Purkinje cell (primary cell): Measurements from ENCODE around the gene KRTAP20-1. TPM values are rescaled to one million over a fixed set of nuclear protein-coding genes. Genes with fewer than 3 reads are reported as not detected.

Experiments
- polyA plus RNA-seq: library from polyadenylated mRNA; unstranded; fragments of >200 nt; fragmentation: Nextera tagmentation; gene quantifications from 2 replicates; pipeline ENCODE4 v1.2.1, GENCODE V29; 2014

KRTAP20-1 gene, protein sequence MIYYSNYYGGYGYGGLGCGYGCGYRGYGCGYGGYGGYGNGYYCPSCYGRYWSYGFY
- polyA plus RNA-seq: not detected in 2 replicates

GRCh38 chr21:30616125-30616524 is at the start of gene KRTAP20-1:
Gene KRTAP20-1 (plus strand): TSS chr21:30616425. CDS start chr21:30616455, 30 bp downstream.

DNA sequence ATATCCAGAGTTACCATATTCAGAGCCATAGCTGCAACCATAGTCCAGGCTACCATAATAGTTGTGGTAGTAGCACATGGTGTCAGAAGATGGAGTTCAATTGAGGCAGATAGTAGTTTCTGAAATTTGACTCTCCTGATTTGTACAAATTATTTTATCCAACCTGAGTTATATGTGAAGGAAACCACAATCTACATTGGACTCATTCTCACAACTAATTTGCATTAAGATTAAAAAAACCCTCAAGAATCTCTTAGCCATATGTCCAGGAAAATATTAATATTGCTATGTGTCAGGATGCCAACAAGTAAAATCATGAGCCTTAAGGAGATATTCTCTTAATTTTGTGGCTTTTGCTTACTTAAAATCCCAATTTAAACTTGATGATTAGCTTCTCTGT is 25.9 kb upstream of the KRTAP20-1 start, which contains the start of gene KRTAP22-2:
Gene KRTAP22-2, minus strand, starts transcription at position 101 of the 400 bp plus-strand sequence.

DNA sequence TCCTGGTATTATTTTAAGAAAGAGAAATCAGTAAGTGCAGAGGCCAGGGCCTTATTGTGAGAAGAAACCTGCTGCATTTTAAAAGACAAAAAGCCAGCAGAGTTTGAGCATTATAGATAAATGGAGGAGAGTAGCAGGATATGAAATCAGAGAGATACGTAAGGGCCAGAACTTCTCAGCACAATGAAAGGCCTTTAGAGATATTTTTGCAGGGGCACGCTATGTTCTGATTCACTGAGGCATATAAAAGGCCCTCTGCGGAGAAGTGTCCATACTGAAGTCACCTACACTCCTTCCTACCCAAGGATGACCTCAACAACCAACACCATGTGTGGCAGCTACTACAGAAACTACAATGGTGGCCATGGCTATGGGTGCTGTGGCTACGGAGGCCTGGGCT is 24.1 kb upstream of the KRTAP20-1 start, which contains the start of gene KRTAP6-3:
Gene KRTAP6-3, plus strand, starts transcription at position 301 of the 400 bp plus-strand sequence. Its CDS starts 6 bp downstream, at position 307.

DNA sequence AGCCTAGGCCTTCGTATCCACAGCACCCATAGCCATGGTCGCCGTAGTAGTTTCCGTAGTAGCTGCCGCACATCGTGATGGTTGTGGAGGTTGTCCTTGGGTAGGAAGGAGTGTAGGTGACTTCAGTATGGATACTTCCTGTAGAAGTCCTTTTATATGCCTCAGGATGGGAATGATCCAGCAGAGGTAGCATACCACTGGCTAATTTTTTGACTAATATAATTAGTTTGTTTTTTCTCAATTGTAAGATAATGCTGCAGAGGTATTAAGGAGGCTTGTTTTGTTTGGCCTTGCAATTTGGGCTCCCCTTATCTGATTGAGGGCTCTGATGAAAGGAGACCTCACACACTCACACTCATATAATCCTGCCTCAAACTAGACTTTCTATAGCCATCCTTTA is 17.4 kb upstream of the KRTAP20-1 start, which contains the start of gene KRTAP6-2:
Gene KRTAP6-2, minus strand, starts transcription at position 101 of the 400 bp plus-strand sequence. Its CDS starts 28 bp downstream, at position 73.

GRCh38 chr21:30600787-30601186 is 15.4 kb upstream of the KRTAP20-1 start, which contains the start of gene KRTAP22-1:
Gene KRTAP22-1 (plus strand): TSS chr21:30601087.

DNA sequence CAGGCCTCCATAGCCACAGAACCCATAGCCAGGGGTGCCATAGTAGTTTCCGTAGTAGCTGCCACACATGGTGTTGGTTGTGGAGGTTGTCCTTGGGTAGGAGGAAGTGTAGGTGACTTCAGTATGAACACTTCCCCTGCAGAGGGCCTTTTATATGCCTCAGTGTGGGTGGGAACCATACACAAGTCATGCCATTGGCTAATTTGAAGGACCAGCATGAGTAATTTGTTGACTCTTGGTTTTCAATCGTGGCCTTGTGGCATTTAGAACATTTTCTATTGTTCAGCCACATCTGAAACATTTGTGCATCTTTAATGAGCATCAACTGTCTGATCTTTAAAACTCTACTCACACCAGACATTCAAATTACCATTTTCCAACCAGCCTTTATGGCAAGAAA is 2.4 kb upstream of the KRTAP20-1 start, which contains the start of gene KRTAP6-1:
Gene KRTAP6-1, minus strand, starts transcription at position 95 of the 400 bp plus-strand sequence. Its CDS starts 26 bp downstream, at position 69.

GRCh38 chr21:30620522-30620921 is 4.3 kb downstream of the KRTAP20-1 start, which contains the start of gene KRTAP20-4:
Gene KRTAP20-4 (plus strand): TSS chr21:30620627.

GRCh38 chr21:30634906-30635305 is 18.7 kb downstream of the KRTAP20-1 start, which contains the start of gene KRTAP20-2:
Gene KRTAP20-2 (plus strand): TSS chr21:30635206. CDS start chr21:30635264, 58 bp downstream.

DNA sequence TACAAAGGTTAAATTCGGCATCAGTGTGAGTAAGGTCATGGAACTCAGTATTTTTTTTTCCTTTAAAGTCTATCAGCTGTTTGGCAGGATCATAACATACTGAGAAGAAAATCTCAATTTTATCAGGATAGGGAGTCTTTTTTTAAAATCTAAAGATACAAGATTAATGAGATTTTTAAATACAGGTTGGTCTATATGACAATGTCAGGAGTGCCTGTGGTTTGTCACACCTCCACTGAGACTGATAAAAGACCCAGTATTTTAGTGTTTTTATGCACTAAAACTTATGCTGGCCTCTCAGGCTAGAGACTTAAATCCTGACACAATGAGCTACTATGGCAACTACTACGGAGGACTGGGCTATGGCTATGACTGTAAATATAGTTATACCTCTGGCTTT is 26.3 kb downstream of the KRTAP20-1 start, which contains the start of gene KRTAP20-3:
Gene KRTAP20-3, plus strand, starts transcription at position 301 of the 400 bp plus-strand sequence.

Other genes with a start within 250 kb of the KRTAP20-1 start
- gene KRTAP13-2, start 244.2 kb upstream of the KRTAP20-1 start, polyA plus RNA-seq: not detected in 2 replicates
- gene KRTAP13-1, start 220.4 kb upstream of the KRTAP20-1 start, polyA plus RNA-seq: not detected in 2 replicates
- not detected in 2 replicates for gene KRTAP13-3, start 190.5 kb upstream of the KRTAP20-1 start, polyA plus RNA-seq
- gene KRTAP13-4, start 186.2 kb upstream of the KRTAP20-1 start, polyA plus RNA-seq: not detected in 2 replicates
- not detected in 2 replicates for gene KRTAP15-1, start 176.2 kb upstream of the KRTAP20-1 start, polyA plus RNA-seq
- not detected in 2 replicates for gene KRTAP19-1, start 136.1 kb upstream of the KRTAP20-1 start, polyA plus RNA-seq
- gene KRTAP19-2, start 129.0 kb upstream of the KRTAP20-1 start, polyA plus RNA-seq: not detected in 2 replicates
- gene KRTAP19-3, start 124.4 kb upstream of the KRTAP20-1 start, polyA plus RNA-seq: not detected in 2 replicates
- gene KRTAP19-4, start 119.3 kb upstream of the KRTAP20-1 start, polyA plus RNA-seq: not detected in 2 replicates
- gene KRTAP19-5, start 114.3 kb upstream of the KRTAP20-1 start, polyA plus RNA-seq: not detected in 2 replicates
- not detected in 2 replicates for gene KRTAP19-6, start 74.6 kb upstream of the KRTAP20-1 start, polyA plus RNA-seq
- not detected in 2 replicates for gene KRTAP19-7, start 55.1 kb upstream of the KRTAP20-1 start, polyA plus RNA-seq
- gene KRTAP22-2, start 26.0 kb upstream of the KRTAP20-1 start, polyA plus RNA-seq: not detected in 2 replicates
- gene KRTAP6-3, start 24.0 kb upstream of the KRTAP20-1 start, polyA plus RNA-seq: not detected in 2 replicates
- not detected in 2 replicates for gene KRTAP6-2, start 17.5 kb upstream of the KRTAP20-1 start, polyA plus RNA-seq
- gene KRTAP22-1, start 15.3 kb upstream of the KRTAP20-1 start, polyA plus RNA-seq: not detected in 2 replicates
- gene KRTAP6-1, start 2.5 kb upstream of the KRTAP20-1 start, polyA plus RNA-seq: not detected in 2 replicates
- not detected in 2 replicates for gene KRTAP20-4, start 4.2 kb downstream of the KRTAP20-1 start, polyA plus RNA-seq
- not detected in 2 replicates for gene KRTAP20-2, start 18.8 kb downstream of the KRTAP20-1 start, polyA plus RNA-seq
- gene KRTAP20-3, start 26.4 kb downstream of the KRTAP20-1 start, polyA plus RNA-seq: not detected in 2 replicates
- not detected in 2 replicates for gene KRTAP21-3, start 102.4 kb downstream of the KRTAP20-1 start, polyA plus RNA-seq
- gene KRTAP21-2, start 130.8 kb downstream of the KRTAP20-1 start, polyA plus RNA-seq: not detected in 2 replicates
- gene KRTAP21-1, start 139.0 kb downstream of the KRTAP20-1 start, polyA plus RNA-seq: not detected in 2 replicates
- gene KRTAP8-1, start 196.8 kb downstream of the KRTAP20-1 start, polyA plus RNA-seq: not detected in 2 replicates
- gene KRTAP7-1, start 213.3 kb downstream of the KRTAP20-1 start, polyA plus RNA-seq: not detected in 2 replicates